Subcutaneous adipose tissue (tissue), 4 donors: ENCODE results near the gene PRKCD. TPM values are rescaled to one million over a fixed set of nuclear protein-coding genes. Genes with fewer than 3 reads are reported as not detected.

Experiments used
- total RNA-seq, 4 donors: library from RNA; depleted of rRNA; stranded (reverse); fragments of >200 nt; gene quantifications; one replicate each; pipeline ENCODE4 v1.1.0, GENCODE V29; 2016
- TF ChIP-seq, protein P1 (sequence below): fragments of 450-650 bp; IDR thresholded peaks from one replicate; pipeline ENCODE4 v1.5.1; 2016; ENCODE audit warnings: low read depth, mild to moderate bottlenecking, control low read depth, antibody characterized with exemption, moderate library complexity

The PRKCD gene
- total RNA-seq, 4 donors from 2014 or later, result 26.2 to 84.0 (median 48.0) TPM

DNA sequence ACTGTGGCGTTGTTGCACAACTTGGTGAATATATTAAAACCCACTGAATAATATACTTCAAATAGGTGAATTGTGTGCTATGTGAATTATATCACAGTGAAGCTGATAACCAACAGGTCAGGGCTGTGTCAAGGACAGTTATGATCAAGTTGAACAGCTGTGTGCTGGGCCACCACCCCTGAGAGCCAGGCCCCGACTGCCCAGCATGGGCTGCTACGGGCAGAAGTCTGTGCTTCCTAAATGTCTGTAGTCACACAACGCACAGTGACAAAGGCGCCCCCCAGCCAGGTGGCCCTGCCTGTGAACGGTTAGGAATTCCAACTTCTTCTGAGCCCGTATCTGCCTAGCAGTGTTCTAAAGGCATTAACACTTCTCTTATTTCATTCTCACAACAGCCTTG lies 62.0 kb downstream of the PRKCD start:
- TF ChIP-seq, protein P1, sequence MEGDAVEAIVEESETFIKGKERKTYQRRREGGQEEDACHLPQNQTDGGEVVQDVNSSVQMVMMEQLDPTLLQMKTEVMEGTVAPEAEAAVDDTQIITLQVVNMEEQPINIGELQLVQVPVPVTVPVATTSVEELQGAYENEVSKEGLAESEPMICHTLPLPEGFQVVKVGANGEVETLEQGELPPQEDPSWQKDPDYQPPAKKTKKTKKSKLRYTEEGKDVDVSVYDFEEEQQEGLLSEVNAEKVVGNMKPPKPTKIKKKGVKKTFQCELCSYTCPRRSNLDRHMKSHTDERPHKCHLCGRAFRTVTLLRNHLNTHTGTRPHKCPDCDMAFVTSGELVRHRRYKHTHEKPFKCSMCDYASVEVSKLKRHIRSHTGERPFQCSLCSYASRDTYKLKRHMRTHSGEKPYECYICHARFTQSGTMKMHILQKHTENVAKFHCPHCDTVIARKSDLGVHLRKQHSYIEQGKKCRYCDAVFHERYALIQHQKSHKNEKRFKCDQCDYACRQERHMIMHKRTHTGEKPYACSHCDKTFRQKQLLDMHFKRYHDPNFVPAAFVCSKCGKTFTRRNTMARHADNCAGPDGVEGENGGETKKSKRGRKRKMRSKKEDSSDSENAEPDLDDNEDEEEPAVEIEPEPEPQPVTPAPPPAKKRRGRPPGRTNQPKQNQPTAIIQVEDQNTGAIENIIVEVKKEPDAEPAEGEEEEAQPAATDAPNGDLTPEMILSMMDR, result no peak

DNA sequence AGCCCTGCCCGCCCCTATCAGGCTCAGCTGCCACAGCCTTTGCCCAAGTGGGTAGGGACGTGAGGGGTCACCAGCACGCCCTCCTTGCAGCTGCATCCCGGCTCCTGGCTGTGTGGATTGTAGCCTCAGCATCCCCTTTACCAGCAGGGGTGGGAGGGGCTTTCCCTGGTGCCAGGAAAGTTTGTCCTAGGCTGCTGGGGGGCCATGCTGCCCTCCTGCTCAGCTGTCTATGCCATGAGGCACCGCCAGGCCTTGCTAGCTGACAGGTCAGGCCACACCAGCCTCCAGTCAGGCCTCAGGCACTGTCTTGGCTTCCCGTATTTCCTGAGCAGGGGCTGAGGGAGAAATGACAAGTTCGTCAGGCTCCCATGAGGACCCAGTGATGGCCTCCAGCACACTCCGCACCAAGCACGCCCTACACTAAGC lies 62.5 kb downstream of the PRKCD start:
- TF ChIP-seq, protein P1, result no peak

DNA sequence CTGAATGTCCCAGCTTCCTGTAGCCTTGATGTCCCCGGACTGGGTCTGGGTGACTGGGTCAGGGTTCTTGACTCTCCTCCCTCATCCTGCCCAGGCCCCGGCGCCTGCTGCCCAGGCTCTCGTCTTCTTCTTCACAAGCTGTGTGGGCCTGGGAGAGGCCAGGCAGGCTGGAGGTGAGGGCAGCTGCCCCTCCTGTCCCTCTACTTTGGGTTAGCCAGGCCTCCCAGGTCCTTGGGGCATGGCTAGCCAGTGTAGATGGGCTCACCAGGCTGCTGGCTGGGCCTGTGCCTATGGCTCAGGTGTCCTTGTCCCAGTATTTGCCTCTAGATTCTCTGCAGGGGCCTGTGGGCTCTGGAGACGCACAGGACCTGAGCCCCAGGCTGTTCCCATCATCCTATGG lies 63.0 kb downstream of the PRKCD start:
- TF ChIP-seq, protein P1, result no peak

DNA sequence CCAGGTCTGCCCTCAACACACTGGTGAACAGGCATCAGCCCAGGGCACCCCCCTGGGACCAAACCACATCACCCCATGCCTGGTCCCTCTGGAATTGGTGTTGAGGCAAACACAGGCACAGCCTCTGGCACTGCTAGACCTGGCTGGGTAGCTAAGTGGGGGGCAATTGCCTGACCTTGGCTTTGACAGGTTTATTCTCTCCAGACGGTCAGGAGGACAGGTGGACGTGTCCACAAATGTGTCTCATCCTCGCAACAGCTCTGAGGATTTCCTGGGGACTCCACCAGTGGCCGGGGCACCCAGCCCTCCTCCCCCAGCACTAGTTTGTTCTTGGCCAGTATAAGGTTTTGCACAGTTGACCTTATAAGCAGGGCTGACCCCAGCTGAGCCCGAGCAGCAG lies 63.5 kb downstream of the PRKCD start:
- TF ChIP-seq, protein P1, result no peak

DNA sequence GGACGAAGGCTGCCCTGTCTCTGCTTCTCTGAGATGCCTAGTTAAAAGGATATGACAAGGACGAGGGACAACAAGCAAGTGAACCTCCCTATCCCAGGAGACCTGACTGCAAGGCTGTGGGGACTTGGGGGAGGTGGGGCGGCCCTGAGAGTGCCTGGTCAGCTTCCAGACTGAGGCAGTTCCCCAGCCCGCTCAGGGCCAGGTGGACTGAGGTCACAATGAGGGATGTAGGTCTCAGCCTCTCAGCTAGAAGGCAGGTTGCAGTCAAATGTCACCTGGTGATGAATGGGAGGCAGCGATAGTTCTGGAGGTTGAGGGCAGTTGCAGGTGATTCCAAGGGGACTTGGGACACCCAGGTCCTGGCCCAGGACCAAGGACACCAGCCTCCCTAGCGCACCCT lies 64.2 kb downstream of the PRKCD start:
- TF ChIP-seq, protein P1, result no peak

DNA sequence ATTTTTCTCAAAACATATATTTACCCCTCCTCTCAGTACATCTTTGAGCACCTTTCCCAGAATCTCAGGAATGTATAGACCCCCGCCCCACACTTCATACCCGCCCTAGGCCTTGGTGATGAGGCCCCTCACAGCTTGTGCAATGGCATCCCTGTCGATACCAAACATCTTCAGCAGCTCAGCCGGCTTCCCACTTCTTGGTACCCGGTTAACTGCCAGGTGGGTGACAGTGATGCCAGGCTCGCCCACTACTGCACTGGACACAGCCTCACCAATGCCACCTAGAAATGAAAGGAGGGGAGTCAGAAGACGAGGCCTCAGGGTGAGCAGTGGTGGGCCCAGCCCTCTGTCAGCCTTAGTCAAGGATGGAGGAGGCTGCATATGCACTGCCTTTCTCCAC lies 64.6 kb downstream of the PRKCD start:
- TF ChIP-seq, protein P1, result no peak

DNA sequence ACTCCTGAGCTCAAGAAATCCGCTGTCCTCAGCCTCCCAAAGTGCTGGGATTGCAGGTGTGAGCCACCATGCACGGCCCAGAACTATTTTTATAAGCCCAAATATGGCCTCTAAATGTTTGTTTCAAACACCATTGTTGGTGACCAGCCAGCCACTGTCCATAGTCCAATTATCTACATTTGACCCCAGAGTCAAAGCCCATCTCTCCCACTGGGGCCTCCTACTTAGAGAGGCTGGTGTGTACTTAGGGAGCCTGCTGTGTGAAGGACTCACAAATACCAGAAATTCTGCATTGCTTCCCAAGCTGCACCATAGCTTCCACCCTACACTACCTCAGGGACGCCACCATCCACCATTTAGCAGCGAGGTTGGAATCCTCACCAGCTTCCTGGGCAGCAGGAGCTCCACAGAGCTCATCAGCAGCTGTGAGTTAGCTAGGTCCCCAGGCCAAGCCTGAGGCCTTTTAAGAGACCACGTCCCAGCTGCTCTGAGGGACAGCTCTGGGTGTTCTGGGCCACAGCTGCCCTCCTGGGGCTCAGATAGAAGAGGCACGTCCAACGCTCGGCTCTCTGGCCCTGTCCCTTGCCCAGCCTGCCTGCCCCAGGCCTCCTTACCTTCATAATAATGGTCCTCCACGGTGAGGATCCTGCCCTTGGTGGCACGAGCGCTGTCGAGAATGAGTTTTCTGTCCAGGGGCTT lies 65.3 kb downstream of the PRKCD start:
- TF ChIP-seq, protein P1, result no peak
